ENCODE measurements around the gene TSPYL6. TPM values are rescaled to one million over a fixed set of nuclear protein-coding genes. Genes with fewer than 3 reads are reported as not detected.

The TSPYL6 gene
- total RNA-seq, 4 donors from 2014 or later: 0.31 TPM; not detected in 3

- TF ChIP-seq EP300 (IDR thresholded peaks at IDR 0.05) (no peak), POLR2AphosphoS5 (IDR thresholded peaks at IDR 0.05) (no peak)
- TF ChIP-seq, protein P1, sequence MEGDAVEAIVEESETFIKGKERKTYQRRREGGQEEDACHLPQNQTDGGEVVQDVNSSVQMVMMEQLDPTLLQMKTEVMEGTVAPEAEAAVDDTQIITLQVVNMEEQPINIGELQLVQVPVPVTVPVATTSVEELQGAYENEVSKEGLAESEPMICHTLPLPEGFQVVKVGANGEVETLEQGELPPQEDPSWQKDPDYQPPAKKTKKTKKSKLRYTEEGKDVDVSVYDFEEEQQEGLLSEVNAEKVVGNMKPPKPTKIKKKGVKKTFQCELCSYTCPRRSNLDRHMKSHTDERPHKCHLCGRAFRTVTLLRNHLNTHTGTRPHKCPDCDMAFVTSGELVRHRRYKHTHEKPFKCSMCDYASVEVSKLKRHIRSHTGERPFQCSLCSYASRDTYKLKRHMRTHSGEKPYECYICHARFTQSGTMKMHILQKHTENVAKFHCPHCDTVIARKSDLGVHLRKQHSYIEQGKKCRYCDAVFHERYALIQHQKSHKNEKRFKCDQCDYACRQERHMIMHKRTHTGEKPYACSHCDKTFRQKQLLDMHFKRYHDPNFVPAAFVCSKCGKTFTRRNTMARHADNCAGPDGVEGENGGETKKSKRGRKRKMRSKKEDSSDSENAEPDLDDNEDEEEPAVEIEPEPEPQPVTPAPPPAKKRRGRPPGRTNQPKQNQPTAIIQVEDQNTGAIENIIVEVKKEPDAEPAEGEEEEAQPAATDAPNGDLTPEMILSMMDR (IDR thresholded peaks at IDR 0.05): no peak
- H3K9me3 ChIP-seq: no peaks in the 10 kb centered on the region
- H3K27me3 ChIP-seq: no peaks in the 10 kb centered on the region
- H3K4me3 ChIP-seq: no peak overlapping the region
- no peaks in the 10 kb centered on the region for H3K4me1 ChIP-seq
- 83 to 84% methylated on average over 1 to 2 of the region's 2 CpGs for WGBS, 2 donors (ENCODE audit: low coverage in 1 of 2)
- no peaks in the 10 kb centered on the region for H3K36me3 ChIP-seq
- H3K27ac ChIP-seq: no peak overlapping the region
- ATAC-seq: no peak
Measured at GRCh38 chr2:54279385-54279784, 23.4 kb upstream of the TSPYL6 start.

DNA sequence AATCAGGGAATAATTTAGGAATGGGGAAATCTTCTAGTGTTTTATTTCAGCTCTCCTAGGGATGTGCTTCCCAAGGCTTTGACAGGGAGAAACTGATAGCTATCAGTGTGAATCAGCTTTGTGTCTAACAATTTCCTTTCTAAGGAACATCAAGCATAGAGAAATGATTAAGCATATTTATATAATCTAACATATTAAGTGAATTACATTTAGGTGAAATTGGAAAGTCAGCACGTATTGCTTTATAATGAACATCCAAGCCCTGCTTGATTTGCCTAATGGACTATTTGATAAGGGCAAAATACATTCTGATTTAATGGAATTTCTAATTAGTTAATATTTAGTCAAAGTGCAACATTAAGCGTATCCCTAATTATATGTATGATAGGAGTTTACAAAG lies 19.5 kb upstream of the TSPYL6 start:
- no peak for ATAC-seq
- 59 to 100% methylated on average over 2 of the region's 2 CpGs for WGBS, 2 donors (ENCODE audit: low coverage in 1 of 2)

DNA sequence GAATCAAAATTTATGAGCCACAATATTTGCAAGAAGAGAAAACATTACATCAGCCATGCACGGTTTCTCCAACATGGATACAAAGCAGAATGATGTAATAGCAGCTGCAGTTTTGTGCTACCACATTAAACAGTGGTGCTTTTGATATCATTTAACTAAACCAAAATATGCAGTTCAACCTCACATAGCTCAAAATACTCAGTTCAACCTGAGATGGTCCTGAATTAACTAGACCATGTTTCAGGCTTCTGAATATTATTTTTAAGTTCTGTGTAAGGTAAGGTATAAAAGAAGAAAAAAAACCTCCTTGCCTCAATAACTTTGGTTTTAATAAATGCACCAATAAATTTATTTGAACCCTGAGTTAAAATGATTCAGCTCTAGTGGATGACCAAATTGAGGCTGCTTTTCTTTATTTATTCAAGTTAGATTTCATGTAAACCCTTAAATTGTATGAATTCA lies 18.8 kb upstream of the TSPYL6 start:
- Histone ChIP-seq H3K27me3 (no peaks in the 10 kb centered on the region), H3K9me3 (no peaks in the 10 kb centered on the region), H3K27ac (no peak overlapping the region), H3K4me1 (no peaks in the 10 kb centered on the region), H3K4me3 (no peak overlapping the region), H3K36me3 (no peaks in the 10 kb centered on the region)
- ATAC-seq: no peak
- 71 to 74% methylated on average over 1 of the region's 1 CpG for WGBS, 2 donors (ENCODE audit: low coverage in 1 of 2)
- TF ChIP-seq POLR2A (IDR thresholded peaks at IDR 0.05) (no peak), EP300 (IDR thresholded peaks at IDR 0.05) (no peak), POLR2AphosphoS5 (IDR thresholded peaks at IDR 0.05) (no peak)
- TF ChIP-seq, protein P1 (IDR thresholded peaks at IDR 0.05): no peak

More for the DNA sequence above, 19.5 kb upstream of the TSPYL6 start:
- H3K4me1 ChIP-seq: no peaks in the 10 kb centered on the region
- TF ChIP-seq EP300 (IDR thresholded peaks at IDR 0.05) (no peak), POLR2AphosphoS5 (IDR thresholded peaks at IDR 0.05) (no peak), POLR2A (IDR thresholded peaks at IDR 0.05) (no peak)
- TF ChIP-seq, protein P1 (IDR thresholded peaks at IDR 0.05): no peak
- no peak overlapping the region for H3K27ac ChIP-seq
- H3K36me3 ChIP-seq: no peaks in the 10 kb centered on the region
- no peaks in the 10 kb centered on the region for H3K9me3 ChIP-seq
- H3K4me3 ChIP-seq: no peak overlapping the region
- H3K27me3 ChIP-seq: no peaks in the 10 kb centered on the region

- H3K4me3 ChIP-seq: no peak overlapping the region
- no peak for TF ChIP-seq EP300 (IDR thresholded peaks at IDR 0.05)
- no peaks in the 10 kb centered on the region for H3K4me1 ChIP-seq
- no peaks in the 10 kb centered on the region for H3K9me3 ChIP-seq
- 79 to 85% methylated on average over 3 to 6 of the region's 6 CpGs for WGBS, 2 donors (ENCODE audit: low coverage in 1 of 2)
- no peak overlapping the region for H3K27ac ChIP-seq
- no peaks in the 10 kb centered on the region for H3K27me3 ChIP-seq
- ATAC-seq: no peak
- H3K36me3 ChIP-seq: no peaks in the 10 kb centered on the region
Measured at GRCh38 chr2:54271843-54272627, 16.0 kb upstream of the TSPYL6 start.

DNA sequence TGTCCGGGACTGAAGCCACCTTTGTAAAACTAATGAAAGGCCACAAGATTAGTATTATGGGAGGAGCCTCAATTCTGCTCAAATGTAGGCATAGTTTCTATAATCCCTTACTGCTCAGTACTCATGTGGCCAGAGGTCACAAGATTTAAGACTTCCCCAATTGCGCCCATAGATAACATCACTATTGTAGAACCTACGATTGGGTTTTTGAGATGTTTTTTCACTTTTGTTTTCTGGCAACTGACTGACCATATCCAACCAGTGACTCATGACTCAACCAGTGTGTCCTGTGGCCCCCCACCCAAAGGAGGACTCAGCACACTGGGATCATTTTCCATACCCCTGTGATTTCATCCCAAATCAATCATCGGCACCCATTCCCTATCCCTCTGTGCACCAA lies 15.2 kb upstream of the TSPYL6 start:
- no peaks in the 10 kb centered on the region for H3K27me3 ChIP-seq
- WGBS, 2 donors (ENCODE audit: low coverage in 1 of 2): 92 to 100% methylated on average over 4 of the region's 4 CpGs
- no peak overlapping the region for H3K4me3 ChIP-seq
- no peaks in the 10 kb centered on the region for H3K36me3 ChIP-seq
- no peak overlapping the region for H3K27ac ChIP-seq
- TF ChIP-seq POLR2AphosphoS5 (IDR thresholded peaks at IDR 0.05) (no peak), POLR2A (IDR thresholded peaks at IDR 0.05) (no peak), EP300 (IDR thresholded peaks at IDR 0.05) (no peak)
- TF ChIP-seq, protein P1 (IDR thresholded peaks at IDR 0.05): no peak
- no peak for ATAC-seq
- no peaks in the 10 kb centered on the region for H3K9me3 ChIP-seq
- H3K4me1 ChIP-seq: no peaks in the 10 kb centered on the region
